ENCODE results near the gene PARVB.

- no peak for TF ChIP-seq POLR2A (IDR thresholded peaks at IDR 0.05; ENCODE audit: low read length)
- TF ChIP-seq GATA1 (IDR thresholded peaks at IDR 0.05; ENCODE audit: low read depth, low read length) = no peak
These were observed 166.9 kb downstream of the PARVB start for GRCh38 chr22:44191036-44191454.

All from erythroblast (primary cell).